K562 (cell line): ENCODE results near the gene PPT1. TPM values are rescaled to one million over a fixed set of nuclear protein-coding genes. Genes with fewer than 3 reads are reported as not detected.

ENCODE experiments used
- CLOCK ChIP-seq: fragments of 250-450 bp; sonication (Bioruptor Pico); IDR thresholded peaks from 2 replicates; pipeline ENCODE4 v1.4.0; 2020; ENCODE audit warnings: mild to moderate bottlenecking, moderate library complexity, borderline replicate concordance
- FOXJ2 ChIP-seq: fragments of 200-800 bp; sonication (Bioruptor generic); IDR thresholded peaks from 2 replicates; pipeline ENCODE4 v1.6.1; 2016; ENCODE audit warnings: missing genetic modification characterization, missing compliant biosample characterization
- FOXO4 ChIP-seq: fragments of 450-650 bp; formaldehyde crosslinking; IDR thresholded peaks from 2 replicates; pipeline ENCODE4 v1.4.0; 2020; ENCODE audit warnings: mild to moderate bottlenecking, moderate library complexity
- HCFC1 ChIP-seq: IDR thresholded peaks from 2 replicates; pipeline ENCODE4 v1.6.1; 2012; ENCODE audit warnings: low read depth, low read length, improper control_type of control experiment
- HDAC2 ChIP-seq: fragments of 450-650 bp; IDR thresholded peaks from 2 replicates; pipeline ENCODE4 v1.6.1; 2016; ENCODE audit warnings: mild to moderate bottlenecking
- KAT7 ChIP-seq: sonication (generic); formaldehyde crosslinking; IDR thresholded peaks from 2 replicates; pipeline ENCODE4 v1.8.0; 2022; ENCODE audit warnings: missing genetic modification reagents, mild to moderate bottlenecking, borderline replicate concordance
- KDM1A ChIP-seq, 2 experiments: fragments of 450-650 bp; IDR thresholded peaks; 2 replicates each; pipeline ENCODE4 v1.6.1; 2016; ENCODE audit warnings: mild to moderate bottlenecking in 2 of 2
- MEF2A ChIP-seq: IDR thresholded peaks from 2 replicates; pipeline ENCODE4 v1.6.1; 2011; ENCODE audit warnings: low read depth, mild to moderate bottlenecking, low read length, moderate library complexity; ENCODE audit not compliant: control insufficient read depth
- OTX1 ChIP-seq: fragments of 450-650 bp; formaldehyde crosslinking; IDR thresholded peaks from 2 replicates; pipeline ENCODE4 v1.4.0; 2022; ENCODE audit warnings: mild to moderate bottlenecking
- TSHZ1 ChIP-seq: fragments of 250-450 bp; sonication (Bioruptor Pico); IDR thresholded peaks from 2 replicates; pipeline ENCODE4 v1.4.0; 2020; ENCODE audit warnings: mild to moderate bottlenecking, moderate library complexity
- ZBTB26 ChIP-seq: fragments of 450-650 bp; formaldehyde crosslinking; IDR thresholded peaks from 2 replicates; pipeline ENCODE4 v1.4.0; 2022; ENCODE audit warnings: missing genetic modification characterization
- ZBTB5 ChIP-seq: fragments of 450-650 bp; IDR thresholded peaks from 2 replicates; pipeline ENCODE4 v1.6.1; 2017; ENCODE audit warnings: antibody characterized with exemption
- ZEB2 ChIP-seq: fragments of 450-650 bp; IDR thresholded peaks from 2 replicates; pipeline ENCODE4 v1.6.1; 2016
- ZNF408 ChIP-seq: fragments of 250-450 bp; sonication (Bioruptor Pico); IDR thresholded peaks from 2 replicates; pipeline ENCODE4 v1.4.0; 2020; ENCODE audit warnings: low read depth, mild to moderate bottlenecking, moderate library complexity
- polyA plus RNA-seq, 8 experiments: library from polyadenylated mRNA; depleted of rRNA in 4 of 8; stranded (reverse) in 5 of 8; unstranded in 3 of 8; fragments of >200 nt; fragmentation: Nextera tagmentation in 2 of 8; fragmentation: Illumina TruSeq in 1 of 8; extraction: Ambion mirVana in 2 of 8; extraction: Trizol in 1 of 8; gene quantifications; 2 replicates each; pipeline versions ENCODE4 v1.2.1 to v1.2.3, GENCODE V29; 2011 to 2014; ENCODE audit warnings: inconsistent platforms in 1 of 8, missing spikeins in 1 of 8
- total RNA-seq, 7 experiments: library from RNA; depleted of rRNA in 6 of 7; stranded (reverse); fragments of >200 nt in 6 of 7; fragmentation: Illumina TruSeq in 2 of 7; extraction: Trizol in 2 of 7; gene quantifications; 2 replicates each; pipeline versions ENCODE4 v1.2.1 to v1.2.3, GENCODE V29; 2011 to 2021; ENCODE audit warnings: low replicate concordance in 1 of 7

Gene PPT1
- total and polyA plus RNA-seq, 9 of the 15 experiments (the other 6 are each of a cell fraction or from before 2014, with no cell fraction given): 72.2 to 285 (median 143) TPM

GRCh38 chr1:40039757-40040510 is 57.1 kb downstream of the PPT1 start (continued):
- TF ChIP-seq TSHZ1 (CRISPR knock-in tag) (no peak), OTX1 (CRISPR knock-in tag) (peak; percentile 95), KDM1A (IDR thresholded peaks at IDR 0.05) (peak in 1 of 2 experiments; percentile 73; a peak in 1 of 4 replicates), ZBTB26 (CRISPR knock-in tag) (no peak), ZNF408 (CRISPR knock-in tag) (no peak), FOXO4 (no peak), HDAC2 (peak; percentile 84; the same call in 1 of the 2 replicates), CLOCK (CRISPR knock-in tag) (no peak), ZBTB5 (no peak), FOXJ2 (peak; percentile 80), ZEB2 (peak; percentile 70), HCFC1 (no peak; the same call in 1 of the 2 replicates), KAT7 (peak; percentile 22; the same call in 1 of the 2 replicates), MEF2A (no peak)
